H1 (cell line): ENCODE measurements around the gene FAM72B. TPM values are rescaled to one million over a fixed set of nuclear protein-coding genes. Genes with fewer than 3 reads are reported as not detected.
"Not testable (repeated sequence)": the region's sequence is repeated elsewhere in the genome, so short reads cannot be mapped to it uniquely, and the experiment has no call there.

Source experiments
- CTCF ChIA-PET: fragments of 300-600 bp; sonication (Branson Sonifier 250); formaldehyde crosslinking; loops from one replicate; lab custom pipeline; 2021; ENCODE audit not compliant: partially characterized antibody; lab: Charles Lee
- POLR2A ChIA-PET: fragments of 300-600 bp; sonication (Branson Sonifier 250); formaldehyde crosslinking; loops from one replicate; lab custom pipeline; 2021; ENCODE audit warnings: inconsistent platforms; ENCODE audit not compliant: partially characterized antibody; lab: Charles Lee
- DNase-seq, 2 experiments: peaks; one replicate each; pipeline versions ENCODE4 v3.0.0 to v3.0.0-alpha.2; 2010 to 2022; ENCODE audit warnings: low spot score in 2 of 2, low read depth in 1 of 2, mixed read lengths in 1 of 2
- FAIRE-seq: peaks from 2 replicates; lab custom pipeline; 2011; peaks lifted over from hg19 to GRCh38; lab: Jason Lieb, UNC
- H2AFZ ChIP-seq: 2 replicates; pipeline ENCODE4 v1.8.1; 2012; ENCODE audit warnings: low read length, inconsistent platforms
- H2AK5ac ChIP-seq: 2 replicates; pipeline ENCODE4 v1.6.1; 2013; ENCODE audit warnings: low read depth, low read length
- H2BK120ac ChIP-seq: replicated peaks from 2 replicates; pipeline ENCODE3; 2013; ENCODE audit warnings: low read depth, low read length, inconsistent platforms
- H2BK12ac ChIP-seq: 2 replicates; pipeline ENCODE4 v1.6.1; 2013; ENCODE audit warnings: low read depth, low read length
- H2BK15ac ChIP-seq: 2 replicates; pipeline ENCODE4 v1.6.1; 2013; ENCODE audit warnings: low read length
- H2BK20ac ChIP-seq: 2 replicates; pipeline ENCODE4 v1.6.1; 2013; ENCODE audit warnings: low read length
- H2BK5ac ChIP-seq: 2 replicates; pipeline ENCODE4 v1.6.1; 2013; ENCODE audit warnings: low read depth, low read length
- H3K14ac ChIP-seq: 2 replicates; pipeline ENCODE4 v1.6.1; 2013; ENCODE audit warnings: inconsistent platforms; ENCODE audit not compliant: insufficient read length
- H3K18ac ChIP-seq: 2 replicates; pipeline ENCODE4 v1.6.1; 2013; ENCODE audit warnings: low read length; ENCODE audit errors: extremely low read depth
- H3K23ac ChIP-seq: 2 replicates; pipeline ENCODE4 v1.6.1; 2013; ENCODE audit warnings: inconsistent platforms; ENCODE audit not compliant: insufficient read length
- H3K23me2 ChIP-seq: 2 replicates; pipeline ENCODE4 v1.6.1; 2013; ENCODE audit warnings: low read depth, low read length
- H3K27ac ChIP-seq: 2 replicates; pipeline ENCODE4 v1.6.1; 2011; ENCODE audit warnings: low read depth, low read length, inconsistent platforms
- H3K27me3 ChIP-seq, 4 experiments: replicated peaks in 1 of 4; 1 replicate in 1 of 4; 2 replicates in 3 of 4; pipeline versions ENCODE4 v1.6.1 to v1.8.1; 2011 to 2013; ENCODE audit warnings: low read length in 3 of 4, mild to moderate bottlenecking in 3 of 4, inconsistent platforms in 2 of 4, mixed read lengths in 2 of 4, moderate library complexity in 1 of 4; ENCODE audit not compliant: control insufficient read depth in 3 of 4, insufficient read depth in 3 of 4; ENCODE audit errors: extremely low read depth in 1 of 4
- H3K36me3 ChIP-seq, 4 experiments: 2 replicates each; pipeline versions ENCODE4 v1.6.1 to v1.8.1; 2011 to 2013; ENCODE audit warnings: mild to moderate bottlenecking in 4 of 4, low read length in 3 of 4, moderate library complexity in 2 of 4, control low read depth in 1 of 4, inconsistent platforms in 1 of 4; ENCODE audit not compliant: insufficient read depth in 4 of 4, control insufficient read depth in 2 of 4
- H3K4ac ChIP-seq: replicated peaks from 2 replicates; pipeline ENCODE3; 2013; ENCODE audit warnings: low read length, low read depth, mixed read lengths, inconsistent platforms; ENCODE audit not compliant: insufficient read length
- H3K4me1 ChIP-seq, 4 experiments: replicated peaks in 1 of 4; 1 replicate in 1 of 4; 2 replicates in 3 of 4; pipeline versions ENCODE4 v1.6.1 to v1.8.1; 2011 to 2013; ENCODE audit warnings: low read length in 3 of 4, inconsistent platforms in 2 of 4, mixed read lengths in 1 of 4; ENCODE audit not compliant: insufficient read depth in 4 of 4, control insufficient read depth in 3 of 4
- H3K4me2 ChIP-seq, 2 experiments: 2 replicates each; pipeline versions ENCODE4 v1.6.1 to v1.8.1; 2011 to 2013; ENCODE audit warnings: low read depth in 2 of 2, low read length in 2 of 2, control low read depth in 1 of 2, inconsistent platforms in 1 of 2, mild to moderate bottlenecking in 1 of 2; ENCODE audit not compliant: insufficient read depth in 1 of 2
- H3K4me3 ChIP-seq, 4 experiments: fragments of 200-600, 300-600 bp in 1 of 4; sonication (generic), shearing (Covaris generic), sonication (Bioruptor Twin) in 1 of 4; 2 replicates each; pipeline versions ENCODE4 v1.5.1 to v1.8.1; 2011 to 2016; ENCODE audit warnings: low read length in 4 of 4, low read depth in 3 of 4, control low read depth in 2 of 4, inconsistent platforms in 2 of 4, mild to moderate bottlenecking in 2 of 4, mixed read lengths in 1 of 4, moderate library complexity in 1 of 4; ENCODE audit not compliant: insufficient read depth in 2 of 4; ENCODE audit errors: extremely low read depth in 1 of 4
- H3K56ac ChIP-seq: replicated peaks from 2 replicates; pipeline ENCODE3; 2013; ENCODE audit warnings: low read depth, mild to moderate bottlenecking, mixed read lengths, low read length, inconsistent platforms; ENCODE audit not compliant: insufficient read length
- H3K79me1 ChIP-seq: 2 replicates; pipeline ENCODE4 v1.6.1; 2013; ENCODE audit warnings: low read depth, low read length, control low read depth
- H3K79me2 ChIP-seq, 2 experiments: 2 replicates each; pipeline versions ENCODE4 v1.6.1 to v1.8.1; 2012 to 2013; ENCODE audit warnings: low read length in 2 of 2, mild to moderate bottlenecking in 2 of 2, inconsistent platforms in 1 of 2; ENCODE audit not compliant: insufficient read depth in 2 of 2, control insufficient read depth in 1 of 2
- H3K9ac ChIP-seq, 4 experiments: replicated peaks in 1 of 4; 1 replicate in 1 of 4; 2 replicates in 3 of 4; pipeline versions ENCODE4 v1.6.1 to v1.8.1; 2011 to 2013; ENCODE audit warnings: low read depth in 3 of 4, low read length in 3 of 4, control low read depth in 2 of 4, mild to moderate bottlenecking in 2 of 4, moderate library complexity in 2 of 4, inconsistent platforms in 1 of 4; ENCODE audit errors: extremely low read depth in 1 of 4
- H3K9me3 ChIP-seq, 2 experiments: 2 replicates each; pipeline versions ENCODE4 v1.6.1 to v1.8.1; 2012 to 2013; ENCODE audit warnings: mild to moderate bottlenecking in 2 of 2, moderate library complexity in 2 of 2, control low read depth in 1 of 2, inconsistent platforms in 1 of 2, low read depth in 1 of 2, low read length in 1 of 2, mixed read lengths in 1 of 2; ENCODE audit not compliant: insufficient read depth in 2 of 2
- H4K20me1 ChIP-seq, 2 experiments: replicated peaks in 1 of 2; 2 replicates each; pipeline versions ENCODE3 to v1.8.1; 2011 to 2013; ENCODE audit warnings: inconsistent platforms in 2 of 2, low read length in 2 of 2, mild to moderate bottlenecking in 1 of 2; ENCODE audit not compliant: insufficient read depth in 2 of 2, control insufficient read depth in 1 of 2
- H4K5ac ChIP-seq: 2 replicates; pipeline ENCODE4 v1.6.1; 2013; ENCODE audit warnings: low read length, low read depth, mixed read lengths, inconsistent platforms; ENCODE audit not compliant: insufficient read length
- H4K8ac ChIP-seq: 2 replicates; pipeline ENCODE4 v1.8.0; 2013; ENCODE audit warnings: mild to moderate bottlenecking, moderate library complexity, low read length, inconsistent platforms; ENCODE audit not compliant: insufficient read depth; ENCODE audit errors: extremely low read depth
- H4K91ac ChIP-seq: replicated peaks from 2 replicates; pipeline ENCODE3; 2013; ENCODE audit warnings: low read length, mixed read lengths, inconsistent platforms; ENCODE audit not compliant: insufficient read length
- WGBS, 2 experiments: shearing (Covaris generic) in 1 of 2; methylation state at CpG; one replicate each; pipeline versions ENCODE4 v1.1.6 to v1.1.7; 2013 to 2015; ENCODE audit warnings: low lambda C conversion rate in 2 of 2, mixed read lengths in 2 of 2, inconsistent platforms in 1 of 2, low coverage in 1 of 2, missing lambda C conversion rate in 1 of 2; ENCODE audit not compliant: insufficient replicate concordance in 2 of 2, insufficient coverage in 1 of 2, insufficient read length in 1 of 2; ENCODE audit errors: extremely low coverage in 1 of 2, missing lambda C conversion rate in 1 of 2; 5-methylcytosine and 5-hydroxymethylcytosine counted together
- polyA plus RNA-seq, 7 experiments: library from polyadenylated mRNA; depleted of rRNA in 3 of 7; stranded (reverse) in 5 of 7; unstranded in 2 of 7; fragments of >200 nt in 5 of 7; fragments of 200-250 nt in 2 of 7; gene quantifications; 1 replicate in 5 of 7; 2 replicates in 1 of 7; 4 replicates in 1 of 7; pipeline versions ENCODE4 v1.2.1 to v1.2.3, GENCODE V29; 2011 to 2013; ENCODE audit warnings: missing spikeins in 2 of 7, mixed read lengths in 2 of 7
- total RNA-seq: library from RNA; stranded (reverse); fragmentation: NEBNext Ultra II Directional; extraction: Animal tissue kit (Norgen Biotek cat#: 25700); gene quantifications from 2 replicates; pipeline ENCODE4 v1.2.1, GENCODE V29; 2021

Gene FAM72B
- total and polyA plus RNA-seq, 2 of the 8 experiments (the other 6 are each of a cell fraction or from before 2014, with no cell fraction given): 7.7 to 20.7 TPM

GRCh38 chr1:121151294-121151693, 32.8 kb downstream of the FAM72B start:
- CTCF ChIA-PET, H3K9me3 ChIP-seq, H3K27ac ChIP-seq, H3K4me3 ChIP-seq, H4K91ac ChIP-seq, H3K18ac ChIP-seq, H3K56ac ChIP-seq, H2BK5ac ChIP-seq, H2AFZ ChIP-seq, H2AK5ac ChIP-seq, H2BK15ac ChIP-seq, H3K79me1 ChIP-seq, H3K14ac ChIP-seq, H2BK120ac ChIP-seq, H3K4ac ChIP-seq, H3K4me2 ChIP-seq, H2BK20ac ChIP-seq, H2BK12ac ChIP-seq, H3K27me3 ChIP-seq, H3K23me2 ChIP-seq, H3K23ac ChIP-seq, H3K36me3 ChIP-seq, H4K20me1 ChIP-seq, POLR2A ChIA-PET, H4K5ac ChIP-seq, FAIRE-seq, H3K79me2 ChIP-seq, DNase-seq, H3K9ac ChIP-seq, H3K4me1 ChIP-seq, H4K8ac ChIP-seq: not testable (repeated sequence)
- 80% methylated on average over 1 of the region's 1 CpG; no CpG with 5 or more reads in 1 of the 2 experiments for WGBS, 2 experiments

GRCh38 chr1:121148489-121149190, 35.5 kb downstream of the FAM72B start:
- H3K9ac ChIP-seq, H4K8ac ChIP-seq, H4K91ac ChIP-seq, CTCF ChIA-PET, H3K9me3 ChIP-seq, H3K23me2 ChIP-seq, H2BK120ac ChIP-seq, H4K20me1 ChIP-seq, H2BK5ac ChIP-seq, H4K5ac ChIP-seq, FAIRE-seq, H2AK5ac ChIP-seq, H3K79me1 ChIP-seq, H3K14ac ChIP-seq, H3K27ac ChIP-seq, H2AFZ ChIP-seq, H2BK20ac ChIP-seq, H3K23ac ChIP-seq, H2BK12ac ChIP-seq, H3K4ac ChIP-seq, POLR2A ChIA-PET, H3K79me2 ChIP-seq, H3K4me3 ChIP-seq, H3K56ac ChIP-seq, H3K18ac ChIP-seq, DNase-seq, H3K36me3 ChIP-seq, H3K4me2 ChIP-seq, H2BK15ac ChIP-seq, H3K27me3 ChIP-seq, H3K4me1 ChIP-seq: not testable (repeated sequence)
- 0% methylated on average over 1 of the region's 9 CpGs; no CpG with 5 or more reads in 1 of the 2 experiments for WGBS, 2 experiments
